CD4-positive, alpha-beta T cell treated with Interleukin-12 subunit alpha and Interleukin-12 subunit beta, for 1 hour (primary cell): ENCODE measurements around the gene PTPRCAP.
A peak's percentile ranks its signal among the peaks of the same experiment; 100 is the strongest.
"Not testable (repeated sequence)": the region's sequence is repeated elsewhere in the genome, so short reads cannot be mapped to it uniquely, and the experiment has no call there.

Experiments
- DNase-seq: peaks from one replicate; pipeline ENCODE4 v3.0.0-alpha.2; 2020

The PTPRCAP gene

GRCh38 chr11:67437082-67437808 lies at the start of gene PTPRCAP:
TSS of gene PTPRCAP (minus strand) at chr11:67437682. CDS start at chr11:67437619, 63 bp downstream.
- peak; percentile 77 for DNase-seq

- DNase-seq, result peak; percentile 41
Measured at GRCh38 chr11:67486481-67487195, 49.2 kb upstream of the PTPRCAP start.

DNA sequence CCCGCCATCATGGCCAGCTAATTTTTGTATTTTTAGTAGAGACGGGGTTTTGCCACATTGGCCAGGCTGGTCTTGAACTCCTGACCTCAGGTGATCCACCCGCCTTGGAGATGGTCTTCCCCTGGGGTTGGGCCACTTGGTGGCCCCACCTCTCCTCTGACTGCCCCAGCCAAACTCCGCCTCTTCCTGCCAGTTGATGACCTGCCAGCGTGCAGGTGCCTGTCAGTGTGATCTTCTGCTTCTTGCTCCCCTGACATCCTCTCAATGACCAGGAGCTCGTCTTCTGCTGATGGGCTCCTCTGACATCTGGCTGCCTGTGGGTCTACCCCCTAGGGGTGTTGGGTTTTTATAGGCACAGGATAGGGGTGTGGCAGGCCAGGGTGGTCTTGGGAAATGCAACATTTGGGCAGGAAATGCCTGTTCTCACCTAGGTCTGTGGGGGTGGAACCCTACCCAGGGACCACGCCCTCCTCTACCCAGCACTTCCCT lies 48.4 kb upstream of the PTPRCAP start:
- DNase-seq, result peak; percentile 75

GRCh38 chr11:67484847-67485311 lies 47.4 kb upstream of the PTPRCAP start:
- DNase-seq, result peak; percentile 69

- DNase-seq, result peak; percentile 62
Measured at GRCh38 chr11:67483831-67484665, 46.6 kb upstream of the PTPRCAP start.

GRCh38 chr11:67482827-67483798 lies 45.6 kb upstream of the PTPRCAP start, which contains the start of gene AIP:
TSS of gene AIP (plus strand) at chr11:67483026. CDS start at chr11:67483159, 133 bp downstream.
- peak; percentile 98 for DNase-seq

DNA sequence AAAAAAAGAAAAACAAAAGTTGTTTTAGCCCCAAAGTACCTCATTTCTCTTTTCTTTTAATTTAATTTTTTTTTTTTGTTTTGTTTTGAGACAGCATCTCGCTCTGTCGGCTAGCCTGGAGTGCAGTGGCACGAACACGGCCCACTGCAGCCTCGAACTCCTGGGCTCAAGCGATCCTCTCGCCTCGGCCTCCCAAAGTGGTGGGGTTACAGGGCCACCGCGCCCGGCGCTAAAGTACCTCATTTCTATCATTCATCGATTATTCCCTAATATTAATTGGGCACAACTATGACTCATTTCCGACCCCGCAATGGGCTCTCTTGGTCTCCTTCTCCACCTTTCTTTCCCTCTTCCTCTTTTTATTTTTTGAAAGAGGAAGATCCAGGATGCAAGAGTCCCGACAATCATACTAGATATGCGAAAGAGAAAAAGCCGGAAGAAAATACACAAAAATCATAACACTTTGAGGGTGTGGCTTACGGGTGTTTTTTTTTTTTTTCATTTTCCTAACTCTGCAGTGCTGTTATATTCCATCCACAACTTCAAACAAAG lies 44.9 kb upstream of the PTPRCAP start:
- no peak for DNase-seq

DNA sequence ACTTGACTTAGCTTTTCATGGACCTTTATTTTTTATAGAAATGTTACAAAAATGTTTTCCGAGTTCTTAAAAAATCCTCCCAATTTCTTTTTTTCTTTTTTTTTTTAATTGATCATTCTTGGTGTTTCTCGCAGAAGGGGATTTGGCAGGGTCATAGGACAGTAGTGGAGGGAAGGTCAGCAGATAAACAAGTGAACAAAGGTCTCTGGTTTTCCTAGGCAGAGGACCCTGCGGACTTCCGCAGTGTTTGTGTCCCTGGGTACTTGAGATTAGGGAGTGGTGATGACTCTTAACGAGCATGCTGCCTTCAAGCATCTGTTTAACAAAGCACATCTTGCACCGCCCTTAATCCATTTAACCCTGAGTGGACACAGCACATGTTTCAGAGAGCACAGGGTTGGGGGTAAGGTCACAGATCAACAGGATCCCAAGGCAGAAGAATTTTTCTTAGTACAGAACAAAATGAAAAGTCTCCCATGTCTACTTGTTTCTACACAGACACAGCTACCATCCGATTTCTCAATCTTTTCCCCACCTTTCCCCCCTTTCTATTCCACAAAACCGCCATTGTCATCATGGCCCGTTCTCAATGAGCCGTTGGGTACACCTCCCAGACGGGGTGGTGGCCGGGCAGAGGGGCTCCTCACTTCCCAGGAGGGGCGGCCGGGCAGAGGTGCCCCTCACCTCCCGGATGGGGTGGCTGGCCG lies 40.0 kb upstream of the PTPRCAP start:
- DNase-seq, result not testable (repeated sequence)

- not testable (repeated sequence) for DNase-seq
Measured at GRCh38 chr11:67476692-67477091, 39.2 kb upstream of the PTPRCAP start.

- DNase-seq, result no peak
Measured at GRCh38 chr11:67472882-67473281, 35.4 kb upstream of the PTPRCAP start.

DNA sequence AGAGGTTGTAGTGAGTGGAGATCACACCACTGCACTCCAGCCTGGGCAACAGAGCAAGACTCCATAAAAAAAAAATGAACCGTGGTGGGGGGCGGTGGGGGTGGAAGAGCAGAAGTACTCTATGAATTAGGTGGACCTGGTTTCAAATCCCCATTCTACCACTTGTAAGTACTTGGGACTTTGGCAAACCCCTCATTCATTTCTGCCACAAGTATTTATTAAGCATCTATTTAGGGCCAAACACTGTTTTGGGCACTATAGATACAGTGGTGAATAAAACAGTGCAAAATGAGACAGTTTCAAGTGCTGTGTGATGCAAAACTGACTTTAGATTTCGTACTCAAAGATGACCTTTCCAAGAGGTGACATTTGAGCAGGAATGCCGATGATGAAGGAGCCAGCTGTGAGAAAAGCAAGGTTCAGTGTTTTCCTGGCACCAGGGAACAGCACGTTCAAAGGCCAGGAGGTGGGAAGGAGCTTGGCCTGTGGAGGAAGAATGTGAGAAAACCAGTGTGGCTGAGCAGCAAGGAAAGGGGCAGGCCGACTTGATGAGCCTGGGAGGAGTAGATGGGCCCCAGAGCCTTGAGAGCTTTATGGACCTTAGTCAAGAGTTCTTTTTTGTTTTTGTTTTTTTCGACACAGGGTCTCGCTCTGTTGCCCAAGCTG lies 33.0 kb upstream of the PTPRCAP start:
- DNase-seq, result no peak

DNA sequence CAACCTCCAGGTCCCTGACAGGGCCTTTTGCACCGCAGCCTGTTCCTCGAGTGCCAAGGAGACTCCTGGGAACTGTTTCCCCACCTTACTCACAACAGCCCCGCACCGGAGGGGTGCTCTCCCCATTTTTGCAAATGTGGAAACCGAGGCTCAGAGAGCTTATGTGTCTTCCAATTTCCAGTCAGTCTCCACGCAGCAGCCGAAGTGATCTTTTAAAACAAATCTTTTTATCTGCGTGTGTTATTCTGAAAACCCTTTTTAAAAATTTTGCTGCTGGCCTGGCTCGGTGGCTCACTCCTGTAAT lies 32.0 kb upstream of the PTPRCAP start:
- no peak for DNase-seq

- DNase-seq, result peak; percentile 93
Measured at GRCh38 chr11:67468759-67469507, 31.5 kb upstream of the PTPRCAP start, which contains the start of gene TMEM134. TSS of gene TMEM134 (minus strand) at chr11:67469251. CDS start at chr11:67469192, 59 bp downstream.

GRCh38 chr11:67468456-67468758 lies 30.9 kb upstream of the PTPRCAP start:
- DNase-seq, result no peak

DNA sequence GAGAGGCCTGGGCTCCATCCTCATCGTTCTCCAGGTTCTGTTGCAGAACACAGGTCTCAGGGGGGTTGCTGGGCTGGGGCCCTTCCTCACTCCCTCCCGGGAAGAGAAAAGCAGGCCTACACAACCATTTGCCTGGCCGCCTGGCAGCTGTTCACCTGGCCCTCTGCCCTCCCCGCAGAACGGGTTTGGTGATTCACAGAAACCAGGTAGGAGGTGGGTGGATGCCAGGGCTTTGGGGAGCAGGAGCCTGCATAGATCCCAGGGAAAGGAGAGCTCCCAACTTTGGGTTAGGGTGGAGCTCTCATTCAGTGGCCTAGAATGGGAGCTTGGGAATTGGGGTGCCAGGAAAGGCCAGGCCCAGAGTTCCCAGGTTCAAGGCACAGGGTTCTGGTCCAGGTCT lies 30.6 kb upstream of the PTPRCAP start:
- no peak for DNase-seq

GRCh38 chr11:67466962-67467771 lies 29.7 kb upstream of the PTPRCAP start:
- no peak for DNase-seq

DNA sequence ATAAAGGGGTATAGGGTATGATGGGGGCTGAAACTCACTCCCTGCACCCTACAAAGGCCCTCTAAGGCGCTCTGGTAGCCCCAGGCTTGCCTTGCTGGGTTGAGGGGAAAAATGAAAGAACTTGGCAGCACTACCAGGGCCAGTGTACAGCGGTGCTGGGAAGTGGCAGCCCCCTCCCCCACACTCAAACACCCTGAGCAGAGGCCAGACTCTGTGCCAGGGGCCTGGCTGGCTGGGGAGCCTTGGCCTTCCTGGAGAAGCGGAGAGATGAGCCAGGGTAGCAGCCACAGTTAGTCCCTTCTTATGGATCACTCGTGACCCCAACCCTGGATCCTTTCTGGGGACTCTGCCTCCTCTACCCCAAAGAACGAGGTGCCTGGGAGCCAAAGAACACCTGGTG lies 28.9 kb upstream of the PTPRCAP start:
- no peak for DNase-seq

DNA sequence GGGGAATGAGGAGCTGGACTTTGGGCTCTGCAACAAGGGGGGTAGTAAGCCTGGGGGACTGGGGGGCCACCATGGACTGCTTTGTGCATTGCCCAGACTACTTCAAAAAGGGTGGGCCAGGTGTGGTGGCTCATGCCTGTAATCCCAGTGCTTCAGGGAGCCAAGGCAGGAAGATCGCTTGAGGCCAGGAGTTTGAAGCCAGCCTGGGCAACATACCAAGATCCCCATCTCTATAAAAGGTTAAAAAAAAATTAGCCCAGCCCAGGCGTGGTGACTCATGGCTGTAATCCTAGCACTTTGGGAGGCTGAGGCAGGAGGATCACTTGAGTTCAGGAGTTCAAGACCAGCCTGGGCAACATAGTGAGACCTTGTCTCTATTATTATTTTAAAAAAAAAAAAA lies 28.0 kb upstream of the PTPRCAP start:
- DNase-seq, result not testable (repeated sequence)

GRCh38 chr11:67465189-67465510 lies 27.7 kb upstream of the PTPRCAP start:
- no peak for DNase-seq
